Stimulated activated CD4-positive, alpha-beta T cell treated with anti-CD3 and anti-CD28 coated beads, Interleukin-4, amount 100 ng/mL, for 1 hour (primary cell): ENCODE data around the gene GBX2.
"Not testable (repeated sequence)": the region's sequence is repeated elsewhere in the genome, so short reads cannot be mapped to it uniquely, and the experiment has no call there.

Experiments
- DNase-seq: peaks from one replicate; pipeline ENCODE4 v3.0.0-alpha.2; 2020

GBX2 gene

GRCh38 chr2:236155406-236155805 is 12.8 kb downstream of the GBX2 start:
- no peak for DNase-seq

- DNase-seq: no peak
Observed at GRCh38 chr2:236146436-236146835, 21.8 kb downstream of the GBX2 start.

DNA sequence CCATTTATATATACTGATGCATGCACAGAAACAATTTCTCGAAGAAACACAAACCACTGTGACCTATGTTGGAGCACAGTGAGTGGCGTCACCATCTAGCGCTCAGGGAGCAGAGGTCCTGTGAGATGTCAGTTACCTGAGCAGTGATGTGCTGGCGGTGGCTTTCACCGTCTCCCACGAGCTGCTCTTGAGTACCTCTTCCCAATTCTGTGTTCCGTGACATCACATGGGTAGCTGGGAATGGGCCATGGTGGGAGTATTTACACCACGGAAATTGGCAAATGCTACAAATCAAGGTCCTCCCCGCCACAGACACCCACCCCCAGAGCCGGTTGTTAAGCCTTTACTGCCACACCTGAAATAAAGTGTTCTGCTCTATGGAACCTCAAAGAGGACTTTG is 24.4 kb downstream of the GBX2 start:
- DNase-seq: no peak

DNA sequence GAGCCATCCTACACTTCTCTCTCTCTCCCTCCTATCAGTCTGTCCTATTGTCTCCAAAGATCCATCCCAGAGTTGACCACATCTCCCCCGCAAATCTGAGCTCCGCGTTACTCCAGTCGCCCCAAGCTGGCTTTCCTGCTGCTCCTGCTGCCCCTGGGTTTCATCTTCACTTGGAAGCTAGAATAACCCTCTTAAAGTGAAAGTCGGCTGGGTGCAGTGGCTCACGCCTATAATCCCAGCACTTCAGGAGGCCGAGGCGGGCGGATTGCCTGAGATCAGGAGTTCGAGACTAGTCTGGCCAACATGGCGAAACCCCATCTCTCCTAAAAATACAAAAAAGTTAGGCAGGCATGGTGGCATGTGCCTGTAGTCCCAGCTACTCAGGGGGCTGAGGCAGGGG is 26.6 kb downstream of the GBX2 start:
- not testable (repeated sequence) for DNase-seq

DNA sequence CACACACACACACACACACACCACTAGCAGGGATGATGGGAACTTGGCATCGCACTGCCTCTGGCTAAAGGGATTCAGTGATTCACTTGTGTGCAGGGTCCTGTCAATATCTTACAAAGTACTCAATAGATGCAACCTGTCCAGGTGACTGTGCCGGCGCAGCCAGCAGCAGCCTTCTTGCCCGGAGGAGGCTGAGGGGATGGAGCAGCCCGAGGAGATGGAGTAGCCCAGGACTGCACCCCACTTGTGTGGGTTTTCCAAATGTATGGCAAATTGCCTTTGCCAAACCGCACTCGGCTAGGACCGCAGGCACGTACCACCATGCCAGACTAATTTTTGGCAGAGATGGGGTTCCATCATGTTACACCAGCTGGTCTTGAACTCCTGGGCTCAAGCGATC is 31.1 kb downstream of the GBX2 start:
- DNase-seq: no peak

- no peak for DNase-seq
Observed at GRCh38 chr2:236136538-236136937, 31.6 kb downstream of the GBX2 start.

- no peak for DNase-seq
Observed at GRCh38 chr2:236133410-236134012, 34.7 kb downstream of the GBX2 start.

- no peak for DNase-seq
Observed at GRCh38 chr2:236131073-236131692, 37.0 kb downstream of the GBX2 start.

DNA sequence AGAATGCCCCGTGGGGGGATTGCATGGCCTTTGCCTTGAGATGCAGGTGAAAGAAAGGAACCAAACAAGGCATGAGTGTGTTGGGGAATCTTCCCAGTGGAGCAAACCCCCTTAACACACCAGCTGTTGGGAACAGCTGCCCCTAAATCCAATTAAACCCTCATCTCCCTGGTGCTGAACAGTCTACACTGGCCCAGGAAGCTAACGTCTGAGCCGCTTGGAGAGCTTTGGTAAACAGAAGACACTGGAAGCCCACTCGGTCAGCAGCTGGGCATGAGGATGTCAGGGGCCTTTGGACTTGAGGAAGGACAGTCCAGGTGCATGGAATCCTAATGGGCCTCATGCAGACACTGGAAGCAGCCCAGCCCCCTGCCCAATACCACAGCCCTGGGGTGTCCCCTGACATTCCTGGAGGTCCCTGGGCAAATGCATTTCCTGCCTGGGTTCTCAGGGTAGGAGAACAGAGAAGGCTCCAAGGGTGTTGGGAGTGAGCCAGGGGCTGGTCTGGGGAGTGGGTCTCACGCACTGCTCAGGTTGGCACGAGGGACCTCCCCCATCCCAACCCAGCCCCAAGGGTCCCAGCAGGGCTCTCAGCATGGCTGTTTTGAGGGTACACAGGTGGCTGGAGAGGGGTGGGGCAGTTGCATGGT is 37.7 kb downstream of the GBX2 start:
- no peak for DNase-seq

GRCh38 chr2:236129935-236130334 is 38.3 kb downstream of the GBX2 start:
- DNase-seq: no peak

DNA sequence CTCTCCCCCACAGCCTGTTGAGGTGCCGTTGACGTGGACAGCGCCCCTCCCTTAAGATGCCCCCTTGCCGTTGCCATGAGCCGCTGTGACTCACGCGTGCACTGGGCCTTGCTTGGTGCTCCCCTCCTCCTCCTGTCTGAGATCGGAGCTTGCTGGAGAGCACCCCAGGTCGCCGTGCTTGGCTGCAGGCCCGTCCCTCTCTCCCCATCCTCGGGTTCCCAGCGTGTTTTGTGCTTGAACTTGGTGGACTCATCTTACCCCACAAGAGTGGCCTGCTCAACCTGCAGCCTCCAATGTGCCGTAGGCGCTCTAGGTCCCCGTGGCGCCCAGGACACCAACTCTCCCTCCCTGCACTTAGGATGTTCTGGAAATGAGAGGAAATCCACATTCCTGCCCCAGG is 39.9 kb downstream of the GBX2 start:
- no peak for DNase-seq

DNA sequence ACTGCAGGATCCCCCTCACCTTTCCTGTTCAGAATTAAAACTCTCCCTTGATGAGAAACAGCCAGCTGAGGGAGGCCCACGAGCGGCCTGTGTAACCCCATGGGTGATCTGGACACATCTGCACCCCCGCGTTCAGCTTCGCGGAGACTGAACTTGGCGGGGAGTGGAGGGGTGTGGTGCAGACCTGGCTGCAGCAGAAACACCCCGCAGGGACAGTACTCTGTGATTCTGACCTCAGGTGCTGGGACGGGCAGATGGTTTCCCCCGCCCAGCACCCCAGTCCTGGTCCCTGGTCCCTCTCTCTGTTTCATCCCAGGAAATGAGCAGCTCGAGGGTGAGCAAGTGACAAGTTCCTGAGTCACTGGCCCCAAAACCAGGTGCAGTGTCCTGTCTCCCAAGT is 41.2 kb downstream of the GBX2 start:
- no peak for DNase-seq

- no peak for DNase-seq
Observed at GRCh38 chr2:236125541-236125940, 42.6 kb downstream of the GBX2 start.

DNA sequence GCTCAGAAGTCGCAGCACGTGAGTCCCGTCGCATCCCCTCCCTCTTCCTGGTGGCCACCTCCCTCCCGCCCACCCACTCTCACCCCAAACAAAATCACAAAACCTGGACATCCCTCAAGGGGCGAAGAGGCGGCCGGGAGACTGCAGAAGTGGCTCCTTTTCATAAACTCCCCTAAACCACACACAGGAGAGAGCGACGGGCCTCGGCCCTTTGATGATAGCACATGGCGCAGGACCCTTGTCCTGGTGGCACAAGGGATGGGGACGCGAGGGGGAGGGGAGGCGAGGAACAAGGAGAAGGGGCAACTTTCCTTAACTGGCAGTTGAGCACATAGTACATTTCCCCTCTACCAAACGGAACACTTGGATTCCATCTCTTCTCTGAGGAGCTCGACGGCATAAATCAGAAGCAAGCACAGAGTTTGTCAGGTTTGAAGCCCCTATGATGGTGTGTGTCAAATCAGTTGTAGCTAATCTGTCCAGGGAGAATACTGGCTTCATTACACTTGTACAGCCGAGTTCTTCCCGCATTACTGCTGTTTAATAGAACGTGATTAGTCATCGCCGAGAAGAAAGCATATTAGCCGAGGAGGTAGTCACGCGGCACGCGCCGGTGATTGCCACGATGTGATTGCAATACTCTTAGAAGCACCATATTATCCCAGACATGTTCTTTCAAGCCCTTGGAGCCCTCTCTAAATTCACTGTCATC is 43.8 kb downstream of the GBX2 start:
- no peak for DNase-seq

DNA sequence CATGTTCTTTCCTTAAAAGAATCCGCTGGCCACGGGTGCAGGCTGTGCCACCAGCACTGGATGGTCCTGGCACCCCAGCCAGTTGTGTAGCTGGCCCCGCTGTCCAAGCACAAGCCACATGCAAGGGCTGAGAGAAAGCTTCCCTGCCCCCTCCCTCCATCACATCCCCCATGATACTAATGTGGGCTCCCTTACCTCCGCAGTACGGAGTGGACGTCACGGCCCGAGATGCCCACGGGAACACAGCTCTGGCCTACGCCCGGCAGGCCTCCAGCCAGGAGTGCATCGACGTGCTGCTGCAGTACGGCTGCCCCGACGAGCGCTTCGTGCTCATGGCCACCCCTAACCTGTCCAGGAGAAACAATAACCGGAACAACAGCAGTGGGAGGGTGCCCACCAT is 44.5 kb downstream of the GBX2 start:
- DNase-seq: no peak

GRCh38 chr2:236122236-236122635 is 46.0 kb downstream of the GBX2 start:
- DNase-seq: no peak

DNA sequence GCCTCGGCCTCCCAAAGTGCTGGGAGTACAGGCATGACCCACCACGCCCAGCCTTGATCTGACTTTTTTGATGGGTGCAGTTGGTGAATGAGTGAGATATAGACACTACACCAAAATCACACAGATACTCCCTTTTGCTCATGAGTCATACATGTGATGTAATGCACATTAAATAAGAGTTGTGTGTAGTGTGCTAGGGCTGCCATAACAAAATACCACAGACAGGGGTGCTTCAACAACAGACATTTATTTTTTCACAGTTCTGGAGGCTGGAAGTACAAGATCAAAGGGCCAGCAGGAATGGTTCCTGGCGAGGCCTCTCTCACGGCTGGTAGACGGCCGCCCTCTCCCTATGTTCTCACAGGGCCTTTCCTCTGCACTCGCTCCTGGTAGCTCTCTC is 46.6 kb downstream of the GBX2 start:
- DNase-seq: no peak

DNA sequence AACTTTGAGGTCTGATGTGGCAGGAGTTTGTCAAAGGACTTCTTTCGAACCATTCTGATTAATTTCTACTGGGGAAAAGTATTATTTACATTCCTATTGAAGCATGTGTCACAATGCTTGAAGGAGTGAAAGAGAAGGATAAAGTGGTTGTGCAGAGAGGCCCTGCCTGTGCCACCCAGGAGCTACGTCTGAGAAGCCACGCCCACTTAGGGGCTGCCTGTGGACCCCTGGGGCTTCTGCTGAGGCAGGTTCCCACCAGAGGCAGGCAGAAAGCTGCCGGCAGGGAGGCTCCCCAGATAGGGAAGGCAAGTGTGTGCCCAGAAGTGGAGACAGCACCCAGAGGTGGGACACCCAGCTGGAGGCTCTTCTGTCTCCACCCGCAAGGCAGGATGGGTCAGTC is 47.4 kb downstream of the GBX2 start:
- no peak for DNase-seq

DNA sequence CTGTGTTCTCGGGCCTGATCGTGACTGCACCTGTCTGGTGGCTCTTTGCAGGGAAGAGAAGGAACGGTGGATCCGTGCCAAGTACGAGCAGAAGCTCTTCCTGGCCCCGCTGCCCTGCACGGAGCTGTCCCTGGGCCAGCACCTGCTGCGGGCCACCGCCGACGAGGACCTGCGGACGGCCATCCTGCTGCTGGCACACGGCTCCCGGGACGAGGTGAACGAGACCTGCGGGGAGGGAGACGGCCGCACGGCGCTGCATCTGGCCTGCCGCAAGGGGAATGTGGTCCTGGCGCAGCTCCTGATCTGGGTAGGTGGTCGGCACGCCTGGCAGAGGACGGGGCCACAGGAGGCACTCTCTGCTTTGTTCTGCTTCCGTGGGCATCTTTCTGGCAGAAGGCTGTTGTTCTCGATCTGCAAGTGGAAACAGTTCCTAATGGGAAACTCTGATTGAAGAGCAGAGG is 48.0 kb downstream of the GBX2 start:
- no peak for DNase-seq

DNA sequence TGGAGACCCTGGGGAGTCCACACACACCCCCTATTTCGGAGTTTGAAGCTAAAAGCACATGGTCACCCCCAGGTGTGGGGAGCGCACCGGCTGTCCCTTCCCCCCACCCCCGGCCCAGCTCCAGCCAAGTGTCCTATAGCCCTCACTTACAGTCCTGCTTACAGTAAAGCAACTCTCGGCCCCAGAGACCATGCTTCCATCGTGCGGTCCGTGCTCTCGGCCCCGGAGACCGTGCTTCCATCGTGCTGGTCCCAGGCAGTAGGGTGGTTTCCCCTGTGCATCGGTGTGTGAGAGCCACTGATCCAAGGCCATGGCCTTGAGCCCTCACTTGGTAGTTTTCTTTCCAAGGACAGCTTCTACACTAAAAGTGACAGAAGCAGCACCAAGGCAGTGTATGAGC is 48.7 kb downstream of the GBX2 start:
- DNase-seq: no peak

GRCh38 chr2:236119003-236119402 is 49.2 kb downstream of the GBX2 start:
- no peak for DNase-seq

DNA sequence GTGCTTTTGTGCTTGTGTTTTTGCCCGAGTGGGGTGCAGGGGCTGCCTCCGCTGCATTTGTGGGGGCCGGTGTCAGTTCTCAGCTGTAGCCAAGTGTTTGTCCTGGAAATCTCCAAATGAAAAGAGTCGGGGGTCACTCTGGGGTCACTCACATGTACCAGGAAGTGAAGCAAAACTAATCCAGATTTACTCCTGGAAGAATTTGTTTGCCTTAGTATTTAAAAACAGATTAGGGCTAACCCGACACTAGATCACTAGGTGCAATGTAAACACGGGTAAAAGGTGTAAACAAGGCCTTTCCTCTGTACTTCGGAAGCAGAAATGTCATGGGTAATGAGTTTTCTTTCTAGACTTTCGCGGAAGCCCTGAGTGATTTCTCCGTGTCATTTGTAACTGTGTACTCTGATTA is 50.3 kb downstream of the GBX2 start:
- no peak for DNase-seq

DNA sequence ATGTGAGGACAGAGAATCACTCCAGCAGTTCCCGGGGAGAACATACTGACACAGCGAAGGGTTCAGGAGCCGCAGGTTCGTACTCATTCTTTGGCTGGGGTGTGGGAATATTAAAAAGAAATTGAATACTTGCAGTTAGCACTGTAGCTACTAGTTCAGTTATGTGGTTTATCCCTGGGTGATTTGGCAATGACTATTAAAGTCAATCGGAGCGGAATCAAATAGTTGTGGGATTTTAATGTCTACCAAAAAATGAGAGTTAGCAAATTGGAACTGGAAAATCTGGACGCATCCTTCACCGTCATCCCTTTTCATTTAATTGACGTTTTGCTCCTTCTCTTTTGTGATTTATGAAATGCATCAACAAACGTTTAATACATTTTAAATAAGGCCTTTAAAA is 50.8 kb downstream of the GBX2 start:
- no peak for DNase-seq
